PC-3 (cell line): ENCODE measurements around the gene ADARB2.

Experiments used
- EZH2 ChIP-seq: fragments of 300-600 bp; sonication (generic); IDR thresholded peaks from one replicate; pipeline ENCODE4 v1.6.1; 2017; ENCODE audit warnings: antibody characterized with exemption, mild to moderate bottlenecking, low read length; ENCODE audit not compliant: unreplicated experiment
- EZH2phosphoT487 ChIP-seq: fragments of 300-600 bp; sonication (generic); IDR thresholded peaks from 2 replicates; pipeline ENCODE4 v1.6.1; 2018; ENCODE audit warnings: mild to moderate bottlenecking, antibody characterized with exemption, low read length, borderline replicate concordance
- TF ChIP-seq, protein P1 (sequence below): fragments of 300-600 bp; sonication (generic); conservative IDR thresholded peaks from 2 replicates; pipeline ENCODE4 v1.5.1; 2017; ENCODE audit warnings: antibody characterized with exemption, low read depth, mild to moderate bottlenecking, low read length

DNA sequence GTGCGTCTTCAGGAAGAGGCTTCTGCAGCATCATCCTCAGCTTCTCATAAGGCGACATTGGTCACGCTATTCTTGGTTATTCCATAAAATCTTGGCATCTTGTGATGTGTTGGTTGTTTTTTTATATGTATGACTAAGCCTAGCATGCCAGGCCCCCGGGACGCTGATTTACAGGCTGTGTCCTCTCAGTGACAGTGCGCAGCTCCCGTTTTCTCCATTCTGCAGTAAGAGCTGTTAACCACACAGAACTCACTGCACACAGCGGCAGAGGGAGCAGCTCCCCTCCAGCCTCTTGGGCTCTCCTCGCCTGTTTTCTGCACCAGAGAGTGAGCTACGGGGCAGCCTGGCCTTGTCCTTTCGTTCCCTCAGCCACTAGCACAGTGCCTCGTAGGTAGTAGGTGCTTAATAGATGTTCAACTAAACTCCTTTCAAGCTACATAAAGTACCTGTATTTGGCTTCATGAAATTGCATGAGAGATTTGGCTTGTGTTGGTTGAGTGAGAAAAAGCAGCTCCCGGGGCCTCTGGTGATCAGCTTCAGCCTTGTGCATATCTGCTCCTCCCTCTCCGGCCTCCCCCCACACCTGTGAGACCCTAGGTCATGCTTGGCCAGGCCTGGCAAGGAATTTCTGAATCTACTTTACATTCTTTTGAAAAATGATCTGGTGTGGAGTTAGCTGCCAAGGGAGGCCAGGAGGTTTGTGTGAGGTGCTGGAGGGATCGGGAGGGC, 564.9 kb downstream of the ADARB2 start:
- TF ChIP-seq, protein P1, sequence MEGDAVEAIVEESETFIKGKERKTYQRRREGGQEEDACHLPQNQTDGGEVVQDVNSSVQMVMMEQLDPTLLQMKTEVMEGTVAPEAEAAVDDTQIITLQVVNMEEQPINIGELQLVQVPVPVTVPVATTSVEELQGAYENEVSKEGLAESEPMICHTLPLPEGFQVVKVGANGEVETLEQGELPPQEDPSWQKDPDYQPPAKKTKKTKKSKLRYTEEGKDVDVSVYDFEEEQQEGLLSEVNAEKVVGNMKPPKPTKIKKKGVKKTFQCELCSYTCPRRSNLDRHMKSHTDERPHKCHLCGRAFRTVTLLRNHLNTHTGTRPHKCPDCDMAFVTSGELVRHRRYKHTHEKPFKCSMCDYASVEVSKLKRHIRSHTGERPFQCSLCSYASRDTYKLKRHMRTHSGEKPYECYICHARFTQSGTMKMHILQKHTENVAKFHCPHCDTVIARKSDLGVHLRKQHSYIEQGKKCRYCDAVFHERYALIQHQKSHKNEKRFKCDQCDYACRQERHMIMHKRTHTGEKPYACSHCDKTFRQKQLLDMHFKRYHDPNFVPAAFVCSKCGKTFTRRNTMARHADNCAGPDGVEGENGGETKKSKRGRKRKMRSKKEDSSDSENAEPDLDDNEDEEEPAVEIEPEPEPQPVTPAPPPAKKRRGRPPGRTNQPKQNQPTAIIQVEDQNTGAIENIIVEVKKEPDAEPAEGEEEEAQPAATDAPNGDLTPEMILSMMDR = no peak
- no peak for TF ChIP-seq EZH2phosphoT487
- no peak for TF ChIP-seq EZH2
